ENCODE data around the gene LIN28B. TPM values are rescaled to one million over a fixed set of nuclear protein-coding genes. Genes with fewer than 3 reads are reported as not detected.
"Not testable (repeated sequence)": the region's sequence is repeated elsewhere in the genome, so short reads cannot be mapped to it uniquely, and the experiment has no call there.

The LIN28B gene
- total RNA-seq, 4 donors from 2014 or later, result not detected

DNA sequence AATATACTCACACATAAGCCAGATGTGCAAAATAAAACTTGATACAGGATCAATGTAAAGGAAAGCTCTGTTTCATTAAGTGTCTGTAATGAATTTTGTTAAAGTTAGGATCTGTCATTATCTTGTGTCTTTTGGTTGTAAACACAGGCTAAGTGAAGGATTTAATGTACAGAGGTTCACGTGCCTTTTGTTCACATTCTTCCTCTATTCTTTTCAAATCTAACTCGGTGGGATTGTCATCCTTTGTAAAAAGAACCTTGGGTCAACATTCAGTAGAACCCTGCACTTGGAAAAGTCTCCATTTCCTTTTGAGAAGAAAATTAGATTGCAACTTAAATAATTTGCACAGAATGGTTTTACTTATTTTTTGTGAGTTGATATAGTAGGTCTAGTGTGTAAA is 7.7 kb upstream of the LIN28B start:
- no peak for ATAC-seq (ENCODE audit: low FRiP score)
- no peak for DNase-seq (ENCODE audit: low spot score)
- TF ChIP-seq, protein P1, sequence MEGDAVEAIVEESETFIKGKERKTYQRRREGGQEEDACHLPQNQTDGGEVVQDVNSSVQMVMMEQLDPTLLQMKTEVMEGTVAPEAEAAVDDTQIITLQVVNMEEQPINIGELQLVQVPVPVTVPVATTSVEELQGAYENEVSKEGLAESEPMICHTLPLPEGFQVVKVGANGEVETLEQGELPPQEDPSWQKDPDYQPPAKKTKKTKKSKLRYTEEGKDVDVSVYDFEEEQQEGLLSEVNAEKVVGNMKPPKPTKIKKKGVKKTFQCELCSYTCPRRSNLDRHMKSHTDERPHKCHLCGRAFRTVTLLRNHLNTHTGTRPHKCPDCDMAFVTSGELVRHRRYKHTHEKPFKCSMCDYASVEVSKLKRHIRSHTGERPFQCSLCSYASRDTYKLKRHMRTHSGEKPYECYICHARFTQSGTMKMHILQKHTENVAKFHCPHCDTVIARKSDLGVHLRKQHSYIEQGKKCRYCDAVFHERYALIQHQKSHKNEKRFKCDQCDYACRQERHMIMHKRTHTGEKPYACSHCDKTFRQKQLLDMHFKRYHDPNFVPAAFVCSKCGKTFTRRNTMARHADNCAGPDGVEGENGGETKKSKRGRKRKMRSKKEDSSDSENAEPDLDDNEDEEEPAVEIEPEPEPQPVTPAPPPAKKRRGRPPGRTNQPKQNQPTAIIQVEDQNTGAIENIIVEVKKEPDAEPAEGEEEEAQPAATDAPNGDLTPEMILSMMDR (IDR thresholded peaks at IDR 0.05), result no peak

GRCh38 chr6:104951677-104952076 is 5.2 kb upstream of the LIN28B start:
- no peak for DNase-seq (ENCODE audit: low spot score)
- ATAC-seq (ENCODE audit: low FRiP score), result no peak
- TF ChIP-seq, protein P1 (IDR thresholded peaks at IDR 0.05), result no peak

- ATAC-seq (ENCODE audit: low FRiP score) (no peak), DNase-seq (ENCODE audit: low spot score) (no peak)
- TF ChIP-seq, protein P1 (IDR thresholded peaks at IDR 0.05), result no peak
Measured at GRCh38 chr6:104952911-104953399, 4.0 kb upstream of the LIN28B start.

GRCh38 chr6:104953400-104954189 is 3.3 kb upstream of the LIN28B start:
- not testable (repeated sequence) for DNase-seq (ENCODE audit: low spot score); ATAC-seq (ENCODE audit: low FRiP score)

DNA sequence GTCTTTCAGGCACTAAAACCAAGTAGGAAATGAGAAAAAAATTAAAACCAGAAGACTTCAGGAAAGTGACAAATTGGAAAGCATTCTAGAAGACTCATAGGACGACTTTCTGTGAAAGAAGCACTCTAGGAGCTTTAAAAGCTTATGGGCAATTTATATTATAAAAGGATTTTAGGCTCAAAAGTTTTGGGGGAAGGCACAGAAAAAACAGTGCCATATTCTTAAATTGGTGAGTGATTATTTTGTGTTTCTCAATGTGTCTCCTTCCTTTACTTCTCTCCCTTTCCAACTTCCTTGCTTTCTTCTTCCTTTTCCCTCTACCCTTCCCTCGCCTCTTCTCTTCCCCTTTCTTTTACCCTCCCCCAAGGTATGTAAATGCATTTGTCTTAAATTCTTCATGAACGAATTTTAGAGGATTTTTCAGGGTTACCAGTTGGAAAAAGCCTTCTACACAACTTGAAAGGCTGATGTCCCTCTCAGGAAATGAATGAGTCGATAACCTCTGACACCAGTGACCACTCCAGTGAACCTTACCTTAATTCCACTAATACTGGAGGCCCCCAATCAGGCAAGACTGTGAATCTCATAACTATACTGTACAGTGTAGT is 2.6 kb upstream of the LIN28B start:
- ATAC-seq (ENCODE audit: low FRiP score), result no peak
- TF ChIP-seq, protein P1 (IDR thresholded peaks at IDR 0.05), result no peak
- DNase-seq (ENCODE audit: low spot score), result no peak

GRCh38 chr6:104955491-104955890 is 1.4 kb upstream of the LIN28B start:
- no peak for DNase-seq (ENCODE audit: low spot score)
- ATAC-seq (ENCODE audit: low FRiP score), result no peak
- TF ChIP-seq, protein P1 (IDR thresholded peaks at IDR 0.05), result no peak

DNA sequence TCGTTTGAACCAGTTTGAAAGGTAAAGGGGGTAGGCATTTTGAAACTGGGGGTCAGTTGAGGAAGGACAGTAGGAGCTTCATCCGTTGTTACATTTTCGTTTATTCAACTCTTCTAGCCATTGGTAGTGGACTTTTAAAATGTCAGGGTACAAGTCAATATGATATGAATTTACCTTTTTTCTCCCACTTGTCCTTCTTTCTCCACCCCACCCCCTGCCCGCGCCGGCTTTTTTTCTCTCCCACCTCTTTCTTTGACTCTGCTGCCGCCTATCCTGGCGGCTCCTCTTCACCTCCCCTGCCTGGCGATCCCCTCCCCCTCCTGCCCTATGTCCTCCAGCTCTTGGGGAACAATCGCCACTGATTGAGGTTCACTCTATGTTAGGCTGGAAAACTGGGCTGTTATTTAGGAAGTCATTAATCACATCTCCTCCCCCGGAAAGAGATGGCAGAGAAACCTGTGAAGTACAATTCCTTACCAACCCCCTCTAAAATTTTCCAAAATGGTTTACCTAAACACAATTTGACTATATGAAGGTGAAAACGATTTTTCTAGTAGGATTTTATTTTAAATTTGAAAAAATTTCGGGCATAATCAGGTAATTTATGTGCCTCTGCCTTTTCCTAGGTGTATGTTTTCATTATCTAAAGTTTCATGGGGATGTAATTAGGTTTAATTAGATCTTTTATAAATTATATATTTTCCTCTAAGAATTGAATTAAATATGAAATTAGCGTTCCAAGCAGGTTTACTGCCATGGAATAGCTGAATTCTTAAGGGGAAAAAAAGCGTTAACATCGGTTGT is 778 bp upstream of the LIN28B start:
- ATAC-seq (ENCODE audit: low FRiP score) (no peak), DNase-seq (ENCODE audit: low spot score) (no peak)
- TF ChIP-seq, protein P1 (IDR thresholded peaks at IDR 0.05), result no peak
